Breast epithelium (tissue), 3 donors: ENCODE data around the gene ST14.

Experiments
- POLR2A ChIP-seq: fragments of 450-650 bp; IDR thresholded peaks from one replicate; pipeline ENCODE4 v1.6.1; 2016; ENCODE audit warnings: antibody characterized with exemption, mild to moderate bottlenecking, moderate library complexity
- POLR2AphosphoS5 ChIP-seq, 3 donors: sonication (generic); formaldehyde crosslinking; IDR thresholded peaks; one replicate each; pipeline ENCODE4 v1.6.1; 2017; ENCODE audit warnings: antibody characterized with exemption in 3 of 3
- TF ChIP-seq, protein P1 (sequence below), 3 donors: fragments of 450-650 bp; IDR thresholded peaks; one replicate each; pipeline ENCODE4 v1.5.1; 2016 to 2017; ENCODE audit warnings: antibody characterized with exemption in 3 of 3, mild to moderate bottlenecking in 3 of 3, moderate library complexity in 3 of 3

DNA sequence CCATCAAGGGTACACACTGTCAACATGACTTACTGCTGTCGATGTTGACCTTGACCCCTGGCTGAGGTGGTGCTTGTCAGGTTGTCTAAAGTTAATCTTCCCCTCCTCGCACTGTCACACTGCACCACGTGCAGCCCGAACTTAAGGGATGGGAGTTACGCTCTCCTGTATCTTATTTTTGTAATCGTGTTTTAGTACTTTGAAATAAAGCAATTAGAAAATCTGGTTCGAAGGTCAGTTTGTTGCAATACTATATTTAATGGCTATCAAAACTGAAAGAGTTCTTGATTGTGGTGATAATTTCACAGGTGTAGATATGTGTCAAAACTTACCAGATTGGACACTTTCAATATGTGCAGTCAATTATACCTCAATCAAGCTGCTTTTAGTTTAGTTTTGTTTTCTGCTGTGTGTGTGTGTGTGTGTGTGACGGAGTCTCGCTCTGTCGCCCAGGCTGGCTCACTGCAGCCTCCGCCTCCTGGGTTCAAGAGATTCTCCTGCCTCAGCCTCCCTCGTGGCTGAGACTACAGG lies 10.7 kb upstream of the ST14 start:
- TF ChIP-seq, protein P1, sequence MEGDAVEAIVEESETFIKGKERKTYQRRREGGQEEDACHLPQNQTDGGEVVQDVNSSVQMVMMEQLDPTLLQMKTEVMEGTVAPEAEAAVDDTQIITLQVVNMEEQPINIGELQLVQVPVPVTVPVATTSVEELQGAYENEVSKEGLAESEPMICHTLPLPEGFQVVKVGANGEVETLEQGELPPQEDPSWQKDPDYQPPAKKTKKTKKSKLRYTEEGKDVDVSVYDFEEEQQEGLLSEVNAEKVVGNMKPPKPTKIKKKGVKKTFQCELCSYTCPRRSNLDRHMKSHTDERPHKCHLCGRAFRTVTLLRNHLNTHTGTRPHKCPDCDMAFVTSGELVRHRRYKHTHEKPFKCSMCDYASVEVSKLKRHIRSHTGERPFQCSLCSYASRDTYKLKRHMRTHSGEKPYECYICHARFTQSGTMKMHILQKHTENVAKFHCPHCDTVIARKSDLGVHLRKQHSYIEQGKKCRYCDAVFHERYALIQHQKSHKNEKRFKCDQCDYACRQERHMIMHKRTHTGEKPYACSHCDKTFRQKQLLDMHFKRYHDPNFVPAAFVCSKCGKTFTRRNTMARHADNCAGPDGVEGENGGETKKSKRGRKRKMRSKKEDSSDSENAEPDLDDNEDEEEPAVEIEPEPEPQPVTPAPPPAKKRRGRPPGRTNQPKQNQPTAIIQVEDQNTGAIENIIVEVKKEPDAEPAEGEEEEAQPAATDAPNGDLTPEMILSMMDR (IDR thresholded peaks at IDR 0.05), result no peak
- TF ChIP-seq POLR2A (no peak), POLR2AphosphoS5 (IDR thresholded peaks at IDR 0.05) (no peak)
